NB4 (cell line): ENCODE results near the gene EXOC6.

ENCODE experiments used
- DNase-seq: peaks from one replicate; pipeline ENCODE4 v3.0.0; 2010; ENCODE audit warnings: low read depth
- H3K4me3 ChIP-seq: one replicate; pipeline ENCODE4 v1.5.1; 2011; ENCODE audit warnings: mild to moderate bottlenecking, low read depth, low read length, moderate library complexity
- CTCF ChIP-seq: IDR thresholded peaks from one replicate; pipeline ENCODE4 v1.5.1; 2012; ENCODE audit warnings: low read depth, low read length
- MAX ChIP-seq: IDR thresholded peaks from 2 replicates; pipeline ENCODE4 v1.6.1; 2011; ENCODE audit warnings: low read depth, low read length
- MYC ChIP-seq: IDR thresholded peaks from 2 replicates; pipeline ENCODE4 v1.6.1; 2011; ENCODE audit warnings: low read depth, low read length
- POLR2A ChIP-seq: IDR thresholded peaks from 2 replicates; pipeline ENCODE4 v1.6.1; 2011; ENCODE audit warnings: mild to moderate bottlenecking; ENCODE audit not compliant: insufficient read length; ENCODE audit errors: extremely low read depth

The EXOC6 gene

GRCh38 chr10:93086289-93086688 is 238.0 kb downstream of the EXOC6 start:
- no peak for DNase-seq
- no peak for TF ChIP-seq POLR2A
- no peak for TF ChIP-seq MYC
- no peak for TF ChIP-seq CTCF
- no peak for TF ChIP-seq MAX
- H3K4me3 ChIP-seq = no peak overlapping the region

- DNase-seq = no peak
- TF ChIP-seq POLR2A (no peak), MYC (no peak), MAX (no peak), CTCF (no peak)
- H3K4me3 ChIP-seq = no peak overlapping the region
These were observed 239.5 kb downstream of the EXOC6 start for GRCh38 chr10:93087846-93088245.

GRCh38 chr10:93088466-93088865 is 240.1 kb downstream of the EXOC6 start:
- H3K4me3 ChIP-seq = no peak overlapping the region
- TF ChIP-seq CTCF (no peak), MAX (no peak), POLR2A (no peak), MYC (no peak)
- no peak for DNase-seq

- DNase-seq = no peak
- H3K4me3 ChIP-seq = no peak overlapping the region
- TF ChIP-seq MYC (no peak), POLR2A (no peak), MAX (no peak), CTCF (no peak)
These were observed 242.3 kb downstream of the EXOC6 start for GRCh38 chr10:93090619-93091018.

GRCh38 chr10:93091960-93092359 is 243.6 kb downstream of the EXOC6 start:
- DNase-seq = no peak
- TF ChIP-seq MYC = no peak
- TF ChIP-seq POLR2A = no peak
- TF ChIP-seq CTCF = no peak
- no peak for TF ChIP-seq MAX
- no peak overlapping the region for H3K4me3 ChIP-seq

- no peak for DNase-seq
- H3K4me3 ChIP-seq = no peak overlapping the region
- TF ChIP-seq MYC (no peak), MAX (no peak), POLR2A (no peak), CTCF (no peak)
These were observed 246.9 kb downstream of the EXOC6 start for GRCh38 chr10:93095225-93095624.
